Measurements from ENCODE around the gene HNRNPA1.
A peak's percentile ranks its signal among the peaks of the same experiment; 100 is the strongest.
"Not testable (repeated sequence)": the region's sequence is repeated elsewhere in the genome, so short reads cannot be mapped to it uniquely, and the experiment has no call there.

HNRNPA1 gene

GRCh38 chr12:54300225-54300731 lies 19.8 kb downstream of the HNRNPA1 start:
- no peak for DNase-seq

- DNase-seq: no peak
Observed at GRCh38 chr12:54300732-54301427, 20.4 kb downstream of the HNRNPA1 start, which contains the start of gene NFE2. TSS of gene NFE2 (minus strand) at chr12:54301015. CDS start at chr12:54295248, 5,767 bp downstream.

- DNase-seq: no peak
Observed at GRCh38 chr12:54301428-54302048, 21.0 kb downstream of the HNRNPA1 start.

GRCh38 chr12:54303640-54304039 lies 23.1 kb downstream of the HNRNPA1 start:
- DNase-seq: no peak

- DNase-seq: peak in 1 of 2 experiments; percentile 28
Observed at GRCh38 chr12:54304187-54304810, 23.8 kb downstream of the HNRNPA1 start.

- DNase-seq: no peak
Observed at GRCh38 chr12:54306925-54307741, 26.6 kb downstream of the HNRNPA1 start.

- no peak for DNase-seq
Observed at GRCh38 chr12:54311051-54311450, 30.5 kb downstream of the HNRNPA1 start.

GRCh38 chr12:54312309-54312708 lies 31.8 kb downstream of the HNRNPA1 start:
- DNase-seq: not testable (repeated sequence)

- no peak for DNase-seq
Observed at GRCh38 chr12:54321363-54321762, 40.8 kb downstream of the HNRNPA1 start.

- peak; percentile 98 to 100 for DNase-seq
Observed at GRCh38 chr12:54324617-54325441, 44.3 kb downstream of the HNRNPA1 start, which contains the start of gene COPZ1. TSS of gene COPZ1 (plus strand) at chr12:54325131. CDS start at chr12:54325164, 33 bp downstream.

- DNase-seq: not testable (repeated sequence)
Observed at GRCh38 chr12:54325442-54326109, 45.0 kb downstream of the HNRNPA1 start.

GRCh38 chr12:54328595-54329337 lies 48.2 kb downstream of the HNRNPA1 start:
- no peak for DNase-seq

GRCh38 chr12:54329759-54330158 lies 49.2 kb downstream of the HNRNPA1 start:
- DNase-seq: no peak

GRCh38 chr12:54330442-54330841 lies 49.9 kb downstream of the HNRNPA1 start:
- DNase-seq: no peak

- DNase-seq: no peak
Observed at GRCh38 chr12:54331461-54331860, 50.9 kb downstream of the HNRNPA1 start.

GRCh38 chr12:54333420-54334034 lies 53.0 kb downstream of the HNRNPA1 start:
- DNase-seq: no peak

Measured in NCI-H2081 (cell line).